Ishikawa (cell line): ENCODE data around the gene SNURF.

Source experiments
- CEBPB ChIP-seq: IDR thresholded peaks from 2 replicates; pipeline ENCODE4 v1.6.1; 2012
- CREB1 ChIP-seq: IDR thresholded peaks from 2 replicates; pipeline ENCODE4 v1.6.1; 2012; ENCODE audit warnings: low read depth
- EGR1 ChIP-seq: IDR thresholded peaks from 2 replicates; pipeline ENCODE4 v1.6.1; 2012
- EP300 ChIP-seq: IDR thresholded peaks from 2 replicates; pipeline ENCODE4 v1.6.1; 2012; ENCODE audit warnings: borderline replicate concordance
- FOXM1 ChIP-seq: IDR thresholded peaks from 2 replicates; pipeline ENCODE4 v1.6.1; 2012; ENCODE audit warnings: low read depth, borderline replicate concordance
- NFIC ChIP-seq: IDR thresholded peaks from 2 replicates; pipeline ENCODE4 v1.6.1; 2012
- RAD21 ChIP-seq: IDR thresholded peaks from 2 replicates; pipeline ENCODE4 v1.6.1; 2012; ENCODE audit warnings: low read depth
- REST ChIP-seq: IDR thresholded peaks from 2 replicates; pipeline ENCODE4 v1.6.1; 2012; ENCODE audit warnings: low read depth, mild to moderate bottlenecking
- TAF1 ChIP-seq: IDR thresholded peaks from 2 replicates; pipeline ENCODE4 v1.6.1; 2012; ENCODE audit warnings: low read depth, mild to moderate bottlenecking
- TCF12 ChIP-seq: IDR thresholded peaks from 2 replicates; pipeline ENCODE4 v1.6.1; 2012; ENCODE audit warnings: low read depth
- TEAD4 ChIP-seq: IDR thresholded peaks from 2 replicates; pipeline ENCODE4 v1.6.1; 2012
- USF1 ChIP-seq: IDR thresholded peaks from 2 replicates; pipeline ENCODE4 v1.6.1; 2012
- YY1 ChIP-seq: IDR thresholded peaks from 2 replicates; pipeline ENCODE4 v1.6.1; 2012; ENCODE audit warnings: low read depth
- ZBTB7A ChIP-seq: IDR thresholded peaks from 2 replicates; pipeline ENCODE4 v1.6.1; 2012; ENCODE audit warnings: low read depth
- TF ChIP-seq, protein P1 (sequence below): IDR thresholded peaks from 2 replicates; pipeline ENCODE4 v1.6.1; 2012

The SNURF gene

DNA sequence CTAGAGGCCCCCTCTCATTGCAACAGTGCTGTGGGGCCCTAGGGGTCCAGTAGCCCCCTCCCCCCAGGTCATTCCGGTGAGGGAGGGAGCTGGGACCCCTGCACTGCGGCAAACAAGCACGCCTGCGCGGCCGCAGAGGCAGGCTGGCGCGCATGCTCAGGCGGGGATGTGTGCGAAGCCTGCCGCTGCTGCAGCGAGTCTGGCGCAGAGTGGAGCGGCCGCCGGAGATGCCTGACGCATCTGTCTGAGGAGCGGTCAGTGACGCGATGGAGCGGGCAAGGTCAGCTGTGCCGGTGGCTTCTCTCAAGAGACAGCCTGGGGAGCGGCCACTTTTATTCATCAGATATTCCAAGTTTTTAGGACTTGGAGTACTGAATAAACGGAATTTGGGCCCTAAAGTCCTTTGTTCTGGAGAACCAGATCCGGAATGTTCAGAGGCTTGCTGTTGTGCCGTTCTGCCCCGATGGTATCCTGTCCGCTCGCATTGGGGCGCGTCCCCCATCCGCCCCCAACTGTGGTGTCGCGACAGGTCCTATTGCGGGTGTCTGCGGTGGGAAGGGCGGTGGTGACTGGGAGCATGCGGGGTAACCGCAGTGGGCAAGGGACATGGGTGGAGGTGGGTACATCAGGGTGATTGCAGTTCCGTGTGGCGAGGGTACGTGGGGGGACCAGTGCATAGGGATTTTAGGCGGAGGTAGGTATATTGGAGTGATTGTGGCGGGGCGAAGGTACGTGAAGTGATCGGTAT lies at the start of gene SNURF, which contains the start of gene SNRPN:
TSS of gene SNURF (plus strand) at position 205 of the 748 bp plus-strand sequence. CDS start at position 267, 62 bp downstream.
TSS of gene SNRPN (plus strand) at position 205 of the 748 bp plus-strand sequence. CDS start 19,467 bp downstream, outside the sequence.
- no peak for TF ChIP-seq CEBPB
- peak; percentile 77; the same call in 1 of the 2 replicates for TF ChIP-seq ZBTB7A
- peak; percentile 66; the same call in 1 of the 2 replicates for TF ChIP-seq TAF1

DNA sequence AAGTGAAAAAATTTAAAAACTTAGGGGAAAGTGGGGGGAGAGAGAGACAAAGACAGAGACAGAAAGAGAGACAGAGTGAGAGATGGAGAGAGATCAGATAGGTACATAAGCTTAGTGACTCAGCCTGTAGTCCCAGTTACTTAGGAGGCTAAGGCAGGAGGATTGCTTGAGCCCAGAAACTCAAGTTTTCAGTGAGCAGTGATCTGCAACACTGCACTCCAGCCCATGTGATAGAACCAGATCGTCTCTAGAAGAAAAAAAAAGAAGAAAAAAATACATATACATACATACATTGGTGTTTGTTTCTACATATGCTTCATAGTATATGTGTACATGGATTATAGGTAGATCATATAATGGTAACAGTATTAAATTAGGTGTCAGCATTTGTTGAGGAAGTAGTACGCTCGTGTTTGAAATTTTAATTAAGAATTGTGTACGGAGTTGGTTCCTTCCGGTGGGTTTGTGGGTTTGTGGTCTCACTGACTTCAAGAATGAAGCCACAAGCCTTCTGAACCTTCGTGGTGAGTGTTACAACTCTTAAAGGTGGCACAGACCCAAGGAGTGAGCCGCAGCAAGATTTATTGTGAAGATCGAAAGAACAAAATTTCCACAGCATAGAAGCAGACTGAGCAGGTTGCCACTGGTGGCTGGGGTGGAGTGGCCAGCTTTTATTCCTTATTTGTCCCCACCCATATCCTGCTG lies 38.3 kb upstream of the SNURF start:
- TF ChIP-seq CEBPB: no peak
- no peak for TF ChIP-seq TCF12
- TF ChIP-seq, protein P1, sequence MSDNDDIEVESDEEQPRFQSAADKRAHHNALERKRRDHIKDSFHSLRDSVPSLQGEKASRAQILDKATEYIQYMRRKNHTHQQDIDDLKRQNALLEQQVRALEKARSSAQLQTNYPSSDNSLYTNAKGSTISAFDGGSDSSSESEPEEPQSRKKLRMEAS: no peak
- TF ChIP-seq RAD21: no peak
- TF ChIP-seq TEAD4: no peak
- no peak for TF ChIP-seq CREB1
- no peak for TF ChIP-seq TAF1
- TF ChIP-seq ZBTB7A: no peak
- no peak for TF ChIP-seq YY1
- no peak for TF ChIP-seq NFIC
- TF ChIP-seq EP300: no peak
- no peak for TF ChIP-seq USF1
- no peak for TF ChIP-seq FOXM1
- TF ChIP-seq EGR1: no peak
- no peak for TF ChIP-seq REST

DNA sequence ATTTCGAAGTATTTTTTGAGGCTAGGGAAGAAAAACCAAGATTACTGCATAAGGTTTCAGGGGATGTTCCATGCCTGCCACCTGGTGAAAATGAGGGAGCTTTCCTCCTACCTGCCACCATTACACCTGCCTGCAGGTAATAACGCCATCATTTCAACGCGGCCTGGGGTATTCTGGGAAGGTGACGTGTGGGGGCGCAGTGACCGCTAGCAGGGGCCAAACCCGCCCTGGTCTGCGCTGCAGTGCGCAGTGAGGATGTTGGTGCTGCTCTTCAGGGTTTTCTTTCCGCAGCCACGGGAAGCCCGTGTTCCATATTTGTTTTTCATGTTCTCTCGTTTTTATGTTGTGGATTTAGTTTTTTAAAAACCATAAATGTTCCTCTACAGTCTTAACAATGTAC lies 37.4 kb upstream of the SNURF start:
- TF ChIP-seq YY1: no peak
- TF ChIP-seq TEAD4: no peak
- TF ChIP-seq, protein P1: no peak
- TF ChIP-seq CREB1: no peak
- TF ChIP-seq FOXM1: no peak
- TF ChIP-seq EP300: no peak
- TF ChIP-seq USF1: no peak
- no peak for TF ChIP-seq CEBPB
- no peak for TF ChIP-seq TAF1
- TF ChIP-seq ZBTB7A: no peak
- TF ChIP-seq RAD21: no peak
- no peak for TF ChIP-seq REST

- TF ChIP-seq YY1: no peak
- no peak for TF ChIP-seq RAD21
- TF ChIP-seq, protein P1: no peak
- no peak for TF ChIP-seq CEBPB
- no peak for TF ChIP-seq EP300
- TF ChIP-seq USF1: no peak
- TF ChIP-seq TAF1: no peak
- no peak for TF ChIP-seq FOXM1
- TF ChIP-seq ZBTB7A: no peak
- TF ChIP-seq EGR1: no peak
- TF ChIP-seq CREB1: no peak
- TF ChIP-seq TCF12: no peak
- TF ChIP-seq TEAD4: no peak
- no peak for TF ChIP-seq REST
- TF ChIP-seq NFIC: no peak
These were observed 35.3 kb upstream of the SNURF start for GRCh38 chr15:24919446-24919845.
